Measurements from ENCODE around the gene KLHL35.

The KLHL35 gene

GRCh38 chr11:75399344-75400145 lies 33.5 kb downstream of the KLHL35 start, which contains the start of gene RPS3:
Gene RPS3, plus strand, starts transcription at chr11:75399518. Its CDS starts 30 bp downstream, at chr11:75399548.
- in situ Hi-C loops (cut with MboI; ENCODE audit: low sequenced_read_pairs): no loop called here

GRCh38 chr11:75398906-75399305 lies 34.1 kb downstream of the KLHL35 start:
- in situ Hi-C loops (cut with MboI; ENCODE audit: low sequenced_read_pairs): no loop called here

- in situ Hi-C loops (cut with MboI; ENCODE audit: low sequenced_read_pairs): no loop called here
These were observed 38.7 kb downstream of the KLHL35 start for GRCh38 chr11:75394085-75394840.

- in situ Hi-C loops (cut with MboI; ENCODE audit: low sequenced_read_pairs): loop anchor here (5.0 kb wide), 1 partner anchor 113 kb away; no protein-coding TSS in a partner anchor
These were observed 43.1 kb downstream of the KLHL35 start for GRCh38 chr11:75389925-75390324.

- in situ Hi-C loops (cut with MboI; ENCODE audit: low sequenced_read_pairs): loop anchor here (5.0 kb wide), 1 partner anchor 112 kb away; no protein-coding TSS in a partner anchor
These were observed 43.8 kb downstream of the KLHL35 start for GRCh38 chr11:75389276-75389605.

- in situ Hi-C loops (cut with MboI; ENCODE audit: low sequenced_read_pairs): loop anchor here (5.0 kb wide), 1 partner anchor 111 kb away; no protein-coding TSS in a partner anchor
These were observed 44.4 kb downstream of the KLHL35 start for GRCh38 chr11:75388386-75389275.

- in situ Hi-C loops (cut with MboI; ENCODE audit: low sequenced_read_pairs): loop anchor here (5.0 kb wide), 1 partner anchor 111 kb away; no protein-coding TSS in a partner anchor
These were observed 45.2 kb downstream of the KLHL35 start for GRCh38 chr11:75387736-75388294.

- in situ Hi-C loops (cut with MboI; ENCODE audit: low sequenced_read_pairs): loop anchor here (5.0 kb wide), 1 partner anchor 110 kb away; no protein-coding TSS in a partner anchor
These were observed 45.9 kb downstream of the KLHL35 start for GRCh38 chr11:75386942-75387630.

- in situ Hi-C loops (cut with MboI; ENCODE audit: low sequenced_read_pairs): loop anchor here (5.0 kb wide), 1 partner anchor 107 kb away; no protein-coding TSS in a partner anchor
These were observed 48.4 kb downstream of the KLHL35 start for GRCh38 chr11:75384438-75385080.

GRCh38 chr11:75383246-75383645 lies 49.8 kb downstream of the KLHL35 start:
- in situ Hi-C loops (cut with MboI; ENCODE audit: low sequenced_read_pairs): no loop called here

GRCh38 chr11:75380716-75381420 lies 52.1 kb downstream of the KLHL35 start:
- in situ Hi-C loops (cut with MboI; ENCODE audit: low sequenced_read_pairs): no loop called here

GRCh38 chr11:75380245-75380644 lies 52.8 kb downstream of the KLHL35 start:
- in situ Hi-C loops (cut with MboI; ENCODE audit: low sequenced_read_pairs): no loop called here

- in situ Hi-C loops (cut with MboI; ENCODE audit: low sequenced_read_pairs): loop anchor here (5.0 kb wide), 1 partner anchor 41 kb away; no protein-coding TSS in a partner anchor
These were observed 54.2 kb downstream of the KLHL35 start for GRCh38 chr11:75378776-75379175.

GRCh38 chr11:75376175-75376574 lies 56.8 kb downstream of the KLHL35 start:
- in situ Hi-C loops (cut with MboI; ENCODE audit: low sequenced_read_pairs): loop anchor here (5.0 kb wide), 1 partner anchor 39 kb away; no protein-coding TSS in a partner anchor

- in situ Hi-C loops (cut with MboI; ENCODE audit: low sequenced_read_pairs): loop anchor here (5.0 kb wide), 1 partner anchor 38 kb away; no protein-coding TSS in a partner anchor
These were observed 57.4 kb downstream of the KLHL35 start for GRCh38 chr11:75375626-75376025.

GRCh38 chr11:75374646-75375045 lies 58.4 kb downstream of the KLHL35 start:
- in situ Hi-C loops (cut with MboI; ENCODE audit: low sequenced_read_pairs): loop anchor here (5.0 kb wide), 1 partner anchor 37 kb away; no protein-coding TSS in a partner anchor

GRCh38 chr11:75373201-75373600 lies 59.8 kb downstream of the KLHL35 start:
- in situ Hi-C loops (cut with MboI; ENCODE audit: low sequenced_read_pairs): no loop called here

Measured in HL-60/S4 treated with phorbol 12-myristate 13-acetate at 8.2 ng/mL for 4 days and 3 days (cell line).